GM12872 (cell line): ENCODE measurements around the gene TMEM132A.

Experiments
- CTCF ChIP-seq: IDR thresholded peaks from 3 replicates; pipeline ENCODE4 v1.5.1; 2011; ENCODE audit warnings: low read depth, mild to moderate bottlenecking, low read length, moderate library complexity; ENCODE audit not compliant: insufficient read depth

TMEM132A gene

GRCh38 chr11:60954421-60954820 lies 30.2 kb downstream of the TMEM132A start:
- no peak for TF ChIP-seq CTCF

GRCh38 chr11:60955571-60955970 lies 31.3 kb downstream of the TMEM132A start:
- no peak for TF ChIP-seq CTCF

GRCh38 chr11:60957188-60957587 lies 32.9 kb downstream of the TMEM132A start:
- TF ChIP-seq CTCF: no peak

GRCh38 chr11:60959431-60959830 lies 35.2 kb downstream of the TMEM132A start:
- no peak for TF ChIP-seq CTCF

- no peak for TF ChIP-seq CTCF
Observed at GRCh38 chr11:60960405-60960804, 36.1 kb downstream of the TMEM132A start.

- no peak for TF ChIP-seq CTCF
Observed at GRCh38 chr11:60964801-60965200, 40.5 kb downstream of the TMEM132A start.

GRCh38 chr11:60966890-60967289 lies 42.6 kb downstream of the TMEM132A start:
- TF ChIP-seq CTCF: no peak

- TF ChIP-seq CTCF: no peak
Observed at GRCh38 chr11:60968223-60968622, 44.0 kb downstream of the TMEM132A start.
